Trophoblast cell (in vitro differentiated cells and primary cell): Measurements from ENCODE around the gene NRL.
"Not testable (repeated sequence)": the region's sequence is repeated elsewhere in the genome, so short reads cannot be mapped to it uniquely, and the experiment has no call there.

ENCODE experiments used
- DNase-seq, 2 donors: peaks; one replicate each; pipeline ENCODE4 v3.0.0-alpha.2; 2016
- H2AFZ ChIP-seq: 2 replicates; pipeline ENCODE4 v1.6.1; 2013; ENCODE audit warnings: low read length, moderate library complexity, mild to moderate bottlenecking; ENCODE audit not compliant: insufficient read depth, poor library complexity
- H2AK5ac ChIP-seq: 2 replicates; pipeline ENCODE4 v1.6.1; 2013; ENCODE audit warnings: mild to moderate bottlenecking, low read length
- H2BK120ac ChIP-seq: 2 replicates; pipeline ENCODE4 v1.6.1; 2013; ENCODE audit warnings: low read length, mild to moderate bottlenecking, moderate library complexity; ENCODE audit not compliant: insufficient read depth, poor library complexity
- H2BK12ac ChIP-seq: 2 replicates; pipeline ENCODE4 v1.6.1; 2013; ENCODE audit warnings: mild to moderate bottlenecking, low read length, moderate library complexity
- H2BK5ac ChIP-seq: 2 replicates; pipeline ENCODE4 v1.6.1; 2013; ENCODE audit warnings: low read length, low read depth, moderate library complexity, mild to moderate bottlenecking; ENCODE audit not compliant: poor library complexity
- H3K14ac ChIP-seq: 2 replicates; pipeline ENCODE4 v1.6.1; 2013; ENCODE audit warnings: mild to moderate bottlenecking, low read length
- H3K18ac ChIP-seq: 2 replicates; pipeline ENCODE4 v1.6.1; 2013; ENCODE audit warnings: mild to moderate bottlenecking, low read length
- H3K23ac ChIP-seq: 2 replicates; pipeline ENCODE4 v1.6.1; 2013; ENCODE audit warnings: low read length
- H3K27ac ChIP-seq: 2 replicates; pipeline ENCODE4 v1.5.1; 2013; ENCODE audit warnings: low read depth, mild to moderate bottlenecking, inconsistent platforms, low read length, moderate library complexity
- H3K27me3 ChIP-seq: 2 replicates; pipeline ENCODE4 v1.6.1; 2013; ENCODE audit warnings: inconsistent platforms, mild to moderate bottlenecking, low read length, moderate library complexity; ENCODE audit not compliant: insufficient read depth
- H3K36me3 ChIP-seq, 2 experiments: 1 replicate in 1 of 2; 2 replicates in 1 of 2; pipeline ENCODE4 v1.6.1; 2013; ENCODE audit warnings: low read length in 2 of 2, mild to moderate bottlenecking in 2 of 2, moderate library complexity in 1 of 2; ENCODE audit not compliant: insufficient read depth in 2 of 2, control insufficient read depth in 1 of 2
- H3K4ac ChIP-seq: 2 replicates; pipeline ENCODE4 v1.6.1; 2013; ENCODE audit warnings: low read depth, mild to moderate bottlenecking, low read length, moderate library complexity
- H3K4me1 ChIP-seq, 2 experiments: 1 replicate in 1 of 2; 2 replicates in 1 of 2; pipeline ENCODE4 v1.6.1; 2013; ENCODE audit warnings: low read length in 2 of 2, mild to moderate bottlenecking in 2 of 2, moderate library complexity in 1 of 2; ENCODE audit not compliant: insufficient read depth in 2 of 2, control insufficient read depth in 1 of 2
- H3K4me2 ChIP-seq: 2 replicates; pipeline ENCODE4 v1.6.1; 2013; ENCODE audit warnings: inconsistent platforms, mild to moderate bottlenecking, low read length, moderate library complexity
- H3K4me3 ChIP-seq: 2 replicates; pipeline ENCODE4 v1.5.1; 2013; ENCODE audit warnings: mild to moderate bottlenecking, low read depth, low read length, inconsistent platforms
- H3K79me1 ChIP-seq: one replicate; pipeline ENCODE4 v1.6.1; 2013; ENCODE audit warnings: low read length
- H3K79me2 ChIP-seq: 2 replicates; pipeline ENCODE4 v1.6.1; 2013; ENCODE audit warnings: low read length, mild to moderate bottlenecking; ENCODE audit not compliant: control insufficient read depth, insufficient read depth, poor library complexity
- H3K9ac ChIP-seq: 2 replicates; pipeline ENCODE4 v1.6.1; 2013; ENCODE audit warnings: mild to moderate bottlenecking, low read length
- H3K9me3 ChIP-seq: 2 replicates; pipeline ENCODE4 v1.6.1; 2013; ENCODE audit warnings: low read depth, mild to moderate bottlenecking, control low read depth, inconsistent platforms, low read length; ENCODE audit not compliant: insufficient read depth
- H4K12ac ChIP-seq: 2 replicates; pipeline ENCODE4 v1.6.1; 2013; ENCODE audit warnings: low read depth, mild to moderate bottlenecking, low read length, moderate library complexity
- H4K8ac ChIP-seq: 2 replicates; pipeline ENCODE4 v1.6.1; 2013; ENCODE audit warnings: low read depth, mild to moderate bottlenecking, low read length, moderate library complexity
- H4K91ac ChIP-seq: one replicate; pipeline ENCODE4 v1.6.1; 2013; ENCODE audit warnings: low read depth, mild to moderate bottlenecking, low read length, moderate library complexity
- WGBS: extraction: QIAGEN DNeasy Blood & Tissue Kit; methylation state at CpG from one replicate; pipeline ENCODE4 v1.1.7; 2013; ENCODE audit warnings: missing lambda C conversion rate; ENCODE audit not compliant: insufficient read length, insufficient coverage; ENCODE audit errors: extremely low coverage; 5-methylcytosine and 5-hydroxymethylcytosine counted together

NRL gene

GRCh38 chr14:24110060-24110459 lies 4.7 kb downstream of the NRL start:
- Histone ChIP-seq H2AFZ (no peak overlapping the region), H4K12ac (no peak overlapping the region), H3K4me1 (no peaks in the 10 kb centered on the region), H3K36me3 (no peaks in the 10 kb centered on the region), H2BK120ac (no peak overlapping the region), H3K18ac (no peak overlapping the region), H3K9me3 (no peaks in the 10 kb centered on the region), H3K4ac (no peak overlapping the region), H3K79me1 (peaks cover 10% of the 10 kb centered on the region), H2BK12ac (no peak overlapping the region), H2BK5ac (no peak overlapping the region), H4K8ac (no peak overlapping the region), H2AK5ac (no peak overlapping the region), H3K23ac (no peak overlapping the region), H3K27me3 (no peaks in the 10 kb centered on the region), H3K9ac (no peak overlapping the region), H4K91ac (no peak overlapping the region), H3K4me3 (no peak overlapping the region), H3K14ac (no peak overlapping the region), H3K4me2 (no peak overlapping the region), H3K27ac (no peak overlapping the region), H3K79me2 (peaks cover 7% of the 10 kb centered on the region)
- no CpG with 5 or more reads among the region's 9 CpGs for WGBS
- no peak for DNase-seq

- peaks cover 4% of the 10 kb centered on the region in 2 experiments for H3K36me3 ChIP-seq
- H3K4me2 ChIP-seq = no peak overlapping the region
- H2BK5ac ChIP-seq = no peak overlapping the region
- peaks cover under 1% of the 10 kb centered on the region for H3K79me2 ChIP-seq
- no peaks in the 10 kb centered on the region for H3K27me3 ChIP-seq
- H3K4ac ChIP-seq = no peak overlapping the region
- H3K79me1 ChIP-seq = no peaks in the 10 kb centered on the region
- no peak overlapping the region for H3K14ac ChIP-seq
- no peak overlapping the region for H3K4me3 ChIP-seq
- no peak overlapping the region for H3K18ac ChIP-seq
- no peak overlapping the region for H2AFZ ChIP-seq
- H4K12ac ChIP-seq = no peak overlapping the region
- H3K4me1 ChIP-seq = no peaks in the 10 kb centered on the region
- peaks cover 4% of the 10 kb centered on the region for H3K9me3 ChIP-seq
- H2BK120ac ChIP-seq = no peak overlapping the region
- no peak overlapping the region for H3K27ac ChIP-seq
- no peak overlapping the region for H4K8ac ChIP-seq
- no peak overlapping the region for H3K9ac ChIP-seq
- no CpG with 5 or more reads among the region's 5 CpGs for WGBS
- H2AK5ac ChIP-seq = no peak overlapping the region
- DNase-seq = no peak
- no peak overlapping the region for H3K23ac ChIP-seq
- no peak overlapping the region for H4K91ac ChIP-seq
- no peak overlapping the region for H2BK12ac ChIP-seq
These were observed 6.3 kb downstream of the NRL start for GRCh38 chr14:24108336-24108874.

- no peak overlapping the region for H2BK120ac ChIP-seq
- no peaks in the 10 kb centered on the region for H3K27me3 ChIP-seq
- no peak overlapping the region for H3K4ac ChIP-seq
- no peak overlapping the region for H3K4me3 ChIP-seq
- no peak overlapping the region for H2BK5ac ChIP-seq
- H3K9me3 ChIP-seq = peaks cover 5% of the 10 kb centered on the region
- H3K4me1 ChIP-seq = no peaks in the 10 kb centered on the region
- no peak overlapping the region for H3K23ac ChIP-seq
- H3K36me3 ChIP-seq = peaks cover 7 to 11% of the 10 kb centered on the region in 2 experiments
- H3K9ac ChIP-seq = no peak overlapping the region
- H4K12ac ChIP-seq = no peak overlapping the region
- no peak overlapping the region for H2AFZ ChIP-seq
- no peak overlapping the region for H3K18ac ChIP-seq
- H3K79me1 ChIP-seq = no peaks in the 10 kb centered on the region
- no peak overlapping the region for H2AK5ac ChIP-seq
- no CpG with 5 or more reads among the region's 4 CpGs for whole genome bisulfite sequencing
- DNase-seq = no peak
- H4K91ac ChIP-seq = no peak overlapping the region
- no peak overlapping the region for H3K27ac ChIP-seq
- H3K4me2 ChIP-seq = no peak overlapping the region
- H2BK12ac ChIP-seq = no peak overlapping the region
- no peak overlapping the region for H4K8ac ChIP-seq
- H3K14ac ChIP-seq = no peak overlapping the region
- H3K79me2 ChIP-seq = no peaks in the 10 kb centered on the region
These were observed 8.0 kb downstream of the NRL start for GRCh38 chr14:24106672-24107271.

- not testable (repeated sequence) for H4K91ac ChIP-seq, H4K12ac ChIP-seq, H3K9ac ChIP-seq, H3K4me2 ChIP-seq, H3K4ac ChIP-seq, H3K4me3 ChIP-seq, H4K8ac ChIP-seq, H3K79me2 ChIP-seq, H2BK5ac ChIP-seq, H3K79me1 ChIP-seq, DNase-seq, H3K4me1 ChIP-seq, H3K14ac ChIP-seq, H2AK5ac ChIP-seq, H3K18ac ChIP-seq, H2BK12ac ChIP-seq, H2AFZ ChIP-seq, H3K9me3 ChIP-seq, H2BK120ac ChIP-seq, H3K27ac ChIP-seq, H3K23ac ChIP-seq, H3K27me3 ChIP-seq
- WGBS = no CpG with 5 or more reads among the region's 8 CpGs
- H3K36me3 ChIP-seq = peaks cover 10 to 11% of the 10 kb centered on the region in 2 experiments
These were observed 9.0 kb downstream of the NRL start for GRCh38 chr14:24105609-24106239.
